ENCODE data around the gene FLNC. TPM values are rescaled to one million over a fixed set of nuclear protein-coding genes. Genes with fewer than 3 reads are reported as not detected.

FLNC gene
- total RNA-seq, 1 experiment from 2014 or later = 128 TPM

DNA sequence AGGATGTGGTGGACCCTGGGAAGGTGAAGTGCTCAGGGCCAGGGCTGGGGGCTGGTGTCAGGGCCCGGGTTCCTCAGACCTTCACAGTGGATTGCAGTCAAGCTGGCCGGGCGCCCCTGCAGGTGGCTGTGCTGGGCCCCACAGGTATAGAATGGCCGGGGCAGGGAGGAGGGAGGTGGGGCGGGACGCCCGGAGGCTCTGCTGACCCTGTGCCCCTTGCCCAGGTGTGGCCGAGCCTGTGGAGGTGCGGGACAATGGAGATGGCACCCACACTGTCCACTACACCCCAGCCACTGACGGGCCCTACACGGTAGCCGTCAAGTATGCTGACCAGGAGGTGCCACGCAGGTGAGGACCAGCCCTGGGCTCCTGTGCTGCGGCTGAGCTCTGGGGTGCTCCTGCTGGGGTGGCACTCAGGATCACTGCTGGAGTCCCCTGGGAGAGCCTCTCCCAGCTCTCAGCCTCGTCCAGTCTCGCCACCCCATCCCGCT, 17.6 kb downstream of the FLNC start:
- TF ChIP-seq, protein P1, sequence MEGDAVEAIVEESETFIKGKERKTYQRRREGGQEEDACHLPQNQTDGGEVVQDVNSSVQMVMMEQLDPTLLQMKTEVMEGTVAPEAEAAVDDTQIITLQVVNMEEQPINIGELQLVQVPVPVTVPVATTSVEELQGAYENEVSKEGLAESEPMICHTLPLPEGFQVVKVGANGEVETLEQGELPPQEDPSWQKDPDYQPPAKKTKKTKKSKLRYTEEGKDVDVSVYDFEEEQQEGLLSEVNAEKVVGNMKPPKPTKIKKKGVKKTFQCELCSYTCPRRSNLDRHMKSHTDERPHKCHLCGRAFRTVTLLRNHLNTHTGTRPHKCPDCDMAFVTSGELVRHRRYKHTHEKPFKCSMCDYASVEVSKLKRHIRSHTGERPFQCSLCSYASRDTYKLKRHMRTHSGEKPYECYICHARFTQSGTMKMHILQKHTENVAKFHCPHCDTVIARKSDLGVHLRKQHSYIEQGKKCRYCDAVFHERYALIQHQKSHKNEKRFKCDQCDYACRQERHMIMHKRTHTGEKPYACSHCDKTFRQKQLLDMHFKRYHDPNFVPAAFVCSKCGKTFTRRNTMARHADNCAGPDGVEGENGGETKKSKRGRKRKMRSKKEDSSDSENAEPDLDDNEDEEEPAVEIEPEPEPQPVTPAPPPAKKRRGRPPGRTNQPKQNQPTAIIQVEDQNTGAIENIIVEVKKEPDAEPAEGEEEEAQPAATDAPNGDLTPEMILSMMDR (IDR thresholded peaks at IDR 0.05; ENCODE audit: insufficient read depth in 1 of 2, low read depth in 1 of 2, low read length in 1 of 2, severe bottlenecking in 1 of 2, unreplicated experiment in 1 of 2) = no peak
- ChIA-PET POLR2A (no interaction called here), CTCF (interaction anchor here (0.6 kb wide), 1 partner anchor 17 kb away, joined by 3 read pairs; no protein-coding TSS in a partner anchor)
- H3K4me1 Mint-ChIP-seq (ENCODE audit: low read depth, unreplicated experiment) = no peaks in the 10 kb centered on the region
- Histone ChIP-seq H3K4me3 (ENCODE audit: low read depth, low read length) (no peak overlapping the region), H3K36me3 (ENCODE audit: control insufficient read depth, insufficient read depth, low read length) (no peaks in the 10 kb centered on the region; the same call in 1 of the 2 replicates), H3K9me3 (no peaks in the 10 kb centered on the region), H3K27me3 (replicated peaks; ENCODE audit: control insufficient read depth, insufficient read depth, low read length) (no peaks in the 10 kb centered on the region), H3K4me1 (no peaks in the 10 kb centered on the region)
- no peaks in the 10 kb centered on the region for H3K9me3 Mint-ChIP-seq (ENCODE audit: unreplicated experiment)
- H3K4me3 Mint-ChIP-seq (ENCODE audit: unreplicated experiment) = no peak overlapping the region
- no peaks in the 10 kb centered on the region for H3K27me3 Mint-ChIP-seq (ENCODE audit: insufficient read depth, unreplicated experiment)
- no peak overlapping the region for H3K27ac Mint-ChIP-seq (ENCODE audit: unreplicated experiment)
- H3K36me3 Mint-ChIP-seq (ENCODE audit: insufficient read depth, unreplicated experiment) = peaks cover 42% of the 10 kb centered on the region
- BruUV-seq (replicated peaks) = no TSS peak
- intact Hi-C loops (cut with micrococcal nuclease; ENCODE audit: unreplicated experiment) = no loop called here
- DNase-seq = no peak

GRCh38 chr7:128848289-128849155, 18.3 kb downstream of the FLNC start:
- H3K4me3 Mint-ChIP-seq (ENCODE audit: unreplicated experiment) = no peak overlapping the region
- H3K27ac Mint-ChIP-seq (ENCODE audit: unreplicated experiment) = no peak overlapping the region
- ChIA-PET POLR2A (no interaction called here), CTCF (no interaction called here)
- Histone ChIP-seq H3K36me3 (ENCODE audit: control insufficient read depth, insufficient read depth, low read length) (no peaks in the 10 kb centered on the region; the same call in 1 of the 2 replicates), H3K4me1 (no peaks in the 10 kb centered on the region), H3K4me3 (ENCODE audit: low read depth, low read length) (no peak overlapping the region), H3K9me3 (no peaks in the 10 kb centered on the region), H3K27me3 (replicated peaks; ENCODE audit: control insufficient read depth, insufficient read depth, low read length) (no peaks in the 10 kb centered on the region)
- H3K4me1 Mint-ChIP-seq (ENCODE audit: low read depth, unreplicated experiment) = no peaks in the 10 kb centered on the region
- no peaks in the 10 kb centered on the region for H3K9me3 Mint-ChIP-seq (ENCODE audit: unreplicated experiment)
- H3K36me3 Mint-ChIP-seq (ENCODE audit: insufficient read depth, unreplicated experiment) = peaks cover 48% of the 10 kb centered on the region
- no peak for DNase-seq
- no peaks in the 10 kb centered on the region for H3K27me3 Mint-ChIP-seq (ENCODE audit: insufficient read depth, unreplicated experiment)
- intact Hi-C loops (cut with micrococcal nuclease; ENCODE audit: unreplicated experiment) = no loop called here
- TF ChIP-seq, protein P1 (IDR thresholded peaks at IDR 0.05; ENCODE audit: insufficient read depth in 1 of 2, low read depth in 1 of 2, low read length in 1 of 2, severe bottlenecking in 1 of 2, unreplicated experiment in 1 of 2) = no peak
- BruUV-seq (replicated peaks) = no TSS peak

DNA sequence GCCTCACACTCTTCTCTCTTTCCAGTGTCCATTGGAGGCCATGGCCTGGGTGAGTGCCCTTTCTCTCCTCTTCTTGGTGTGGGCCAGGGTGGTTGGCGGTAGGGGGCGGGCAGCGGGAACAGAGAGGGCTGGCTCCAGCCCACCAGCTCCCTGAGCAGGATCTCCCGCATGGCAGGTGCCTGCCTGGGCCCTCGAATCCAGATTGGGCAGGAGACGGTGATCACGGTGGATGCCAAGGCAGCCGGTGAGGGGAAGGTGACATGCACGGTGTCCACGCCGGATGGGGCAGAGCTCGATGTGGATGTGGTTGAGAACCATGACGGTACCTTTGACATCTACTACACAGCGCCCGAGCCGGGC, 18.9 kb downstream of the FLNC start:
- ChIA-PET POLR2A (no interaction called here), CTCF (no interaction called here)
- H3K9me3 Mint-ChIP-seq (ENCODE audit: unreplicated experiment) = no peaks in the 10 kb centered on the region
- TF ChIP-seq, protein P1 (IDR thresholded peaks at IDR 0.05; ENCODE audit: insufficient read depth in 1 of 2, low read depth in 1 of 2, low read length in 1 of 2, severe bottlenecking in 1 of 2, unreplicated experiment in 1 of 2) = no peak
- peaks cover 48% of the 10 kb centered on the region for H3K36me3 Mint-ChIP-seq (ENCODE audit: insufficient read depth, unreplicated experiment)
- no peaks in the 10 kb centered on the region for H3K27me3 Mint-ChIP-seq (ENCODE audit: insufficient read depth, unreplicated experiment)
- H3K36me3 ChIP-seq (ENCODE audit: control insufficient read depth, insufficient read depth, low read length) = no peaks in the 10 kb centered on the region; the same call in 1 of the 2 replicates
- BruUV-seq (replicated peaks) = TSS peak; percentile 16
- no peak overlapping the region for H3K4me3 ChIP-seq (ENCODE audit: low read depth, low read length)
- H3K27me3 ChIP-seq (replicated peaks; ENCODE audit: control insufficient read depth, insufficient read depth, low read length) = no peaks in the 10 kb centered on the region
- no peaks in the 10 kb centered on the region for H3K4me1 Mint-ChIP-seq (ENCODE audit: low read depth, unreplicated experiment)
- no peak for DNase-seq
- intact Hi-C loops (cut with micrococcal nuclease; ENCODE audit: unreplicated experiment) = no loop called here
- H3K9me3 ChIP-seq = no peaks in the 10 kb centered on the region
- H3K4me1 ChIP-seq = no peaks in the 10 kb centered on the region
- H3K27ac Mint-ChIP-seq (ENCODE audit: unreplicated experiment) = no peak overlapping the region
- no peak overlapping the region for H3K4me3 Mint-ChIP-seq (ENCODE audit: unreplicated experiment)

All from Caco-2 (cell line).